GM21360 (cell line): ENCODE results near the gene ATR.
"Not testable (repeated sequence)": the region's sequence is repeated elsewhere in the genome, so short reads cannot be mapped to it uniquely, and the experiment has no call there.

Source experiments
- ATAC-seq: cut with Tn5 transposase; IDR thresholded peaks from one replicate; pipeline ENCODE4 v1.9.1; 2021; ENCODE audit warnings: mild to moderate bottlenecking, moderate library complexity; ENCODE audit not compliant: unreplicated experiment

The ATR gene

GRCh38 chr3:142578329-142579223, at the start of gene ATR:
TSS of gene ATR (minus strand) at chr3:142578733. CDS start at chr3:142578704, 29 bp downstream.
- peak; percentile 94 for ATAC-seq

- ATAC-seq: no peak
Observed at GRCh38 chr3:142626971-142627370, 48.4 kb upstream of the ATR start.

GRCh38 chr3:142625153-142625440, 46.6 kb upstream of the ATR start:
- ATAC-seq: no peak

DNA sequence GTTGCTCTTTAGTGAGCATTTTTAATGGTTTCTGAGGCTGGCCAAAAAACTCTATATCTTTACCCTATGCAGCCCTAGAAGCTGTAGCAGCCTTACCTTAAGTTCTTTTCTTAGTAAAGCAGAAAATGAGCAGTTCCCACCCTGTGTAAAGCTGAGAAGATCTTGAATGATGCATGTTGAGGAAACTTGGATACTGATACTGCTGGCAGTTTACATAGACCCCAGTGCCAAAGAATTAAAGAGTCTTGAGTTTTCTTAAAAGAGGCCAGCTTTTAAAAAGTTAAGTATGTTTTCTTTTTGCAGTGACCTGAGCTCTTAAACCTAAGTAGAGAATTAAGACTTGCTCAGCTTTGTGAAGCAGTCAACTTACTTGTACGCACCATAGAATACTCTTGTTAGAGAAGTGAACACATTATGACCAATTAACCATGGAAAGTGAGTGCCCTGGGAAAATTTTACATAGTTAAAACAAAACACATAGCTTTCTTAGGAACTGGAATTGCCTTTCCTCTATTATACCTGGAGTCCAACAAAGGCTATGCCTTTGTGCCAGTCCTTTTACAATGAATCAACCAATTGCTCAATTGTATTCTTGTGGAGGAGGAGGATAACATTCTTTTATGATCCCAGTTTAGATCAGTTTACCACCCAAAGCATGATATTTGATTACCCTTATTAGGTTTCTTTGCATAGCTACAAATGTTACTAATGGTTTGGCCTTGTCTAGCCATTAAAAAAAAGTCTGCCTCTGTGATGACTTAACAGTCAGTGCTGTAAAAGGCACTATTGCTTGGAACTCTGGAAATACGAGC, 46.0 kb upstream of the ATR start:
- no peak for ATAC-seq

DNA sequence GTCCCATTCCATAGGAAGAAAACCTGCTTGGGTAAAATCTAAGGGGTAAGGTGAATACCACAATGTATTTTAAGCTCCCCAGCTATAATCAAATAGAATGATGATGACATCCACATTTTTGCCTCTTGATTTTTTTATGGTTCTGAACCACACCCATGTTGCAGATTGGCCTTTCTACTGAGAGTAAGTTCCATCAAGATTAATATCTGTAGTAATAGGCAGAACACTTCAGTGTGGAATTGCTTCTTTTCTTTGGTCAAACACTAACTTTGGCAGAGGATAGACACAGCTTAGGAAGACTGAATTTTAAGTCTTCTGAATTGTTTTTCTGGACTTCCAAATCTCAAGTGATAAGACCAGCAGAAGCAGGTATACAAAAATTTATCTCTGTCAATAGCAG, 44.7 kb upstream of the ATR start:
- no peak for ATAC-seq

- no peak for ATAC-seq
Observed at GRCh38 chr3:142622405-142622804, 43.9 kb upstream of the ATR start.

DNA sequence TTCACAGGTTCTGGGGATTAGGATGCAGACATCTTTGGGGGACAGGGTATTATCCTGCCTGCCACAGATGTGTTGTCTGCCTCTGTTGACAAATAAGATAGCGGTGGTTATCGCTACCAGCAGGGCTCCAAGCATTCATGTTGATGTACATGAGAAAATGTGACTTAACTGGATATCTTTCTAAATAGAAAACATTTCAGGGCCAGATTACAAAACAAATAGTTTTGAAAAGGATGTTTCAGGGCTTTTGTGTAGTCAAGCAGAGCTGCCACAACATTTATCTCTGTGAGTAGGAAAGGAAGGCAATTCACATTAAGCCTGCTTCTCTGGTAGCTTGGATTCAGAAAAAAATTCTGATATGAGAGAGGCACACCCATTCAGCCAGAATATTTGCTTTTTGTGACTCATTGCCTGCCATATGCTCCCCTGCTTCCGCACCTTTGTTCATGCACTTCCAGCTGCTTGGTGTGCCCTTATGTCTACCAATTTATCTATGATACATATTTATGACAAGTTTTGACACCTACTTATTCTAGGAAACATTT, 40.5 kb upstream of the ATR start:
- ATAC-seq: no peak

DNA sequence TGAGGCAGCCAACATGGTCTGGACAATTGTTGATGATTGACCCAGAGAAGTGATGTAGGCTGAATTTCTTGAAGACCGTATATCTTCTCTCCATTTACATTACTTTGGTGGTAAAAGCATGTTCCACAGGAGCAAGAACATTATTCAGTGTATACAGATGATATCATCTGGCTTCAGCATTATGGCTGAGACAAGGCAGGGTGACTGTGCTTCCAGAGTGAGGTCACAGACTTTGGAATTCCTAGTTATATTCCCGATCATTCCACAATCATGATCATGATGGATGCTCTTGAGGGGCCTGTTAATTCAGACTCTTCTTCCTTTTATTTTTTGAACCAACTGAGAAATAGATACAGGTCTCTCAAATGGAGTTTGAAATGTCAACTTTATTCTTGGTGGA, 36.6 kb upstream of the ATR start:
- ATAC-seq: no peak

- no peak for ATAC-seq
Observed at GRCh38 chr3:142614059-142614626, 35.6 kb upstream of the ATR start.

GRCh38 chr3:142613491-142613890, 35.0 kb upstream of the ATR start:
- ATAC-seq: no peak

DNA sequence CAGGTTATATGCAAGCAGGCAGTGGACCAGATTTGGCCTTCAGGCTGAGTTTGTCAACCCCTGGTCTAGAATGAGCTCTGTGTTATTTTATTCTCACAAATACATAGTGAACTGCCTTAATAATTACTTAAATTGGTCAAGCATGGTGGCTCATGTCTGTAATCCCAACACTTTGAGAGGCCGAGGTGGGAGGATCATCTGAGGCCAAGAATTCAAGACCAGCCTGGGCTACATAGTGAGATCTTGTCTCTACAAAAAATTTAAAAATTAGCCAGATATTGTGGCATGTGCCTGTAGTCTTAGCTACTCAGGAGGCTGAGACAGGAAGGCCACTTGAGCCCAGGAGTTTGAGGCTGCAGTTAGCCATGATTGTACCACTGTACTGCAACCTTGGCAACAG, 32.7 kb upstream of the ATR start:
- no peak for ATAC-seq

- no peak for ATAC-seq
Observed at GRCh38 chr3:142609136-142609535, 30.6 kb upstream of the ATR start.

GRCh38 chr3:142608631-142609030, 30.1 kb upstream of the ATR start:
- ATAC-seq: no peak

DNA sequence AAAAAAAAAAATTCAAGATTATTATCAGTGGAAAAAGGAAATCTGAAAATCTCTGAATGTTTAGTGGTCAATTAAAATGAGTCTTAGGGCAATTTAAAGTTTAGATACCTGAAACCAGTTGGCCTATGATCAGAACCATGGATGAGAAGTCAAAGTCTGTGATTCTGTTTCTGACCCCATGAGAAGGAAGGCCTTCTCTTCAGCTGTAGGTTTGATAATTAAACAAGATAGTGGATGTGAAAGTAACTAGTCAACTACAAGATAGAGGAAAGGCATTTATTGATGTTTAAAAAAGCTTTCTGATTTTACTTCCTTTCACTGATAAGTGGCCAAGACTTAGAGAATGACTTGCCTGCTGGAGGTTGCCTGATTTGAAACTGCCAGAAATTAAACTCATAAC, 26.4 kb upstream of the ATR start:
- ATAC-seq: no peak

- not testable (repeated sequence) for ATAC-seq
Observed at GRCh38 chr3:142603386-142603705, 24.8 kb upstream of the ATR start.

GRCh38 chr3:142602619-142603385, 24.3 kb upstream of the ATR start:
- no peak for ATAC-seq

- ATAC-seq: no peak
Observed at GRCh38 chr3:142601713-142602112, 23.2 kb upstream of the ATR start.

DNA sequence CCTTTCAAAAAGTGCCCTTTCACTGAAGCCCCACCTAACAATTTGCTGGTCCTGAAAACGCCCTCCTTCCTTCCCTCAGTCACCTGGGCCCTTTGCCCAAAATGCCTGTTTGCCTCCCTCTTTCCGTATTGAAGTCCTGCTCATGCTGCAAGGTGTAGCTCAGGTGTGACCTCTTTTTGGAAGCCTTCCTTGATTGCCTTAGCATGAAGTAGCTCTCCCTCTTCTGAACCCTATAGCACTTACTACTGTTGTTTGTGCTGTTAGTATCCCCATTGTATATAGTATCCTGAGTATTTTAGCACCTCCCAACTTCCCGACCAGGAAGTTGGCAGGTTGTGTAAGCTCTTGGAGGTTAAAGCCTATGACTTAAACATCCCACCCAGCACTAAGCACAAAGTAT, 19.4 kb upstream of the ATR start:
- no peak for ATAC-seq

GRCh38 chr3:142596726-142597088, 18.2 kb upstream of the ATR start:
- peak; percentile 10 for ATAC-seq

GRCh38 chr3:142595951-142596725, 17.6 kb upstream of the ATR start, which contains the start of gene PLS1:
TSS of gene PLS1 (plus strand) at chr3:142596393. CDS start at chr3:142664238, 67,845 bp downstream.
- ATAC-seq: peak; percentile 82
